ENCODE measurements around the gene EIF5.

- no peak for TF ChIP-seq POLR2A (IDR thresholded peaks at IDR 0.05; ENCODE audit: low read length)
- no peak for TF ChIP-seq GATA1 (IDR thresholded peaks at IDR 0.05; ENCODE audit: low read depth, low read length)
Measured at GRCh38 chr14:103354141-103354540, 20.1 kb downstream of the EIF5 start.
